Measurements from ENCODE around the gene STIM2.

STIM2 gene

DNA sequence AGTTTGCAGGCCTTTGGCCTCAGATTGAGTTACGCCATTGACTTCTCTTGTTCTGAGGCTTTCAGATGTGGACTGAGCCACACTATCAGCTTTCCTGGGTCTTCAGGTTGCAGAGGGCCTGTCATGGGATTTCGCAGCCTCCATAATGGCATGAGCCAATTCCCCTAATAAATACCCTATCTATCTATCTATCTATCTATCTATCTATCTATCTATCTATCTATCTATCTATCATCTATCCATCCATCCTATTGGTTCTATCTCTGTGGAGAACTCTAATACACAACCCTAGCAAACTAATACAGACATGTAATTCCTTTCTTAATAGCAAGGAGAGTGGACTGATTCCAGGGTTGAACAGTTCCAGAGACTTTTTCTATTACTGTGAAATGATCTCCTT is 9.5 kb upstream of the STIM2 start:
- H3K27ac Mint-ChIP-seq, result peak overlapping the region; percentile 28
- peaks cover 8% of the 10 kb centered on the region for H3K9me3 Mint-ChIP-seq
- no peak overlapping the region for H3K4me3 Mint-ChIP-seq
- peaks cover 2% of the 10 kb centered on the region for H3K4me1 Mint-ChIP-seq
- peaks cover 11% of the 10 kb centered on the region for H3K36me3 Mint-ChIP-seq
- H3K27me3 Mint-ChIP-seq, result peaks cover 2% of the 10 kb centered on the region
- no peak for ATAC-seq (ENCODE audit: low read depth)
- no peak for DNase-seq (ENCODE audit: low spot score in 2 of 2)

DNA sequence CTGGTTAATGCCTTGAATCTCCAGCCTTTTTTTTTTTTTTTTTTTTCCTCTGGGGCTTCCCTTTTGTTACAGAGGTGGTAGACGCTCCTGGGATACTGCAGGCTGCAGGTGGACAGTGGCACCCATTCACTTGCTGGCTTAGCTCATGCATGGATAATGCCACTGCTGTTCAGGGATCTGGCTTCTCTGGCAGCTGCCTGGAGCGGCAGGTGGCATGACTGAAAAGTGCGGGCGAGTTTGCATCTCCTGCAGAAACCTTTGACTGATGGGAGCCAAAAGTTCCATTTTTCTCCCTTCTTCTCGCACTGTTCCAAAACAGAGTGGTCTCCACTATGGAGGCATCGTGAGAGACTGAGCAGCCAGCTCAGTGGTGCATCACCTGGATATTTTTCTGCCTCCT is 5.9 kb upstream of the STIM2 start:
- Mint-ChIP-seq H3K9me3 (no peaks in the 10 kb centered on the region), H3K36me3 (no peaks in the 10 kb centered on the region), H3K27ac (no peak overlapping the region), H3K4me3 (no peak overlapping the region), H3K4me1 (peaks cover 18% of the 10 kb centered on the region), H3K27me3 (no peaks in the 10 kb centered on the region)
- ATAC-seq (ENCODE audit: low read depth) (no peak), DNase-seq (ENCODE audit: low spot score in 2 of 2) (no peak)

GRCh38 chr4:26856906-26857277 is 3.7 kb upstream of the STIM2 start:
- DNase-seq (ENCODE audit: low spot score in 2 of 2), result no peak
- no peak for ATAC-seq (ENCODE audit: low read depth)
- H3K4me3 Mint-ChIP-seq, result peak overlapping the region; percentile 86
- no peaks in the 10 kb centered on the region for H3K27me3 Mint-ChIP-seq
- peaks cover 24% of the 10 kb centered on the region for H3K4me1 Mint-ChIP-seq
- no peaks in the 10 kb centered on the region for H3K9me3 Mint-ChIP-seq
- peak overlapping the region; percentile 97 for H3K27ac Mint-ChIP-seq
- no peaks in the 10 kb centered on the region for H3K36me3 Mint-ChIP-seq

DNA sequence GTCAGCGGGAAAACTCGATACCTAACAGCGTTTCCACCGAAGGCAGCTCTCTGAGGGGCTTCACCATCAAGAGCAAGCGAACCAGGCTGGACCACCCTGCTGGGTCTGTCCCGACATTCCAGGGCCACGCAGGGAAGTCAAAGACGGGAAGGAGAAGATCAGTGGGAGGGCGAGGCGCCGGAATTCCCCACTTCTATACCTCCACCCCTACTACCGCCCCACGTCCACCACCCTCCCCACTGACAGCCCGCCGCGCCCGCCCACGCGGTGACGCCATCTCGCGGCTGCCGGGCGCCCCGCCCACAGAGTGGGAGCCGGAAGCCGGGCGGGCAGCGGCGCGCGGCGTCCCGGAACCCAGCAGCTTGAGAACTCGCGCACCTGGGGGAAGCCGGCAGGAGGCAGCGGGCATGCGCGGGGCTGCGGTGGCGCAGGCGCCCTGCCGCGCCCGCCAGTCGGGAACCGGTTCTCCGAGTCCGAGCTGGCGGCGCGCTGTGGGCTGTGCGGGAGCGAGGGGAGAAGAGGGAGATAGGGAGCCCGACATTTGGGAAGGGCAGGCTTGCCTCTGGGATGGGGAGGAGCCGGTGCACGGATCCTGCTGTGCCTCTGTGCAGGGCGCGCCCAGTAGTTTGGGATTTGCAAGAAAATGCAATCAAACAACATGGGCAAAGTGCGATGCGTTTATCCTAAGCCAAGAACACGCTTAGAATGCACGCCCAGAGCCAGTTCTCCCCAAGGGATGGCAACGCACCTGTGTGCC is 3.2 kb upstream of the STIM2 start:
- Mint-ChIP-seq H3K4me3 (peak overlapping the region; percentile 86), H3K27ac (peak overlapping the region; percentile 97), H3K27me3 (no peaks in the 10 kb centered on the region), H3K4me1 (peaks cover 25% of the 10 kb centered on the region), H3K9me3 (no peaks in the 10 kb centered on the region), H3K36me3 (no peaks in the 10 kb centered on the region)
- DNase-seq (ENCODE audit: low spot score in 2 of 2), result peak; percentile 95 to 97
- ATAC-seq (ENCODE audit: low read depth), result peak; percentile 63

DNA sequence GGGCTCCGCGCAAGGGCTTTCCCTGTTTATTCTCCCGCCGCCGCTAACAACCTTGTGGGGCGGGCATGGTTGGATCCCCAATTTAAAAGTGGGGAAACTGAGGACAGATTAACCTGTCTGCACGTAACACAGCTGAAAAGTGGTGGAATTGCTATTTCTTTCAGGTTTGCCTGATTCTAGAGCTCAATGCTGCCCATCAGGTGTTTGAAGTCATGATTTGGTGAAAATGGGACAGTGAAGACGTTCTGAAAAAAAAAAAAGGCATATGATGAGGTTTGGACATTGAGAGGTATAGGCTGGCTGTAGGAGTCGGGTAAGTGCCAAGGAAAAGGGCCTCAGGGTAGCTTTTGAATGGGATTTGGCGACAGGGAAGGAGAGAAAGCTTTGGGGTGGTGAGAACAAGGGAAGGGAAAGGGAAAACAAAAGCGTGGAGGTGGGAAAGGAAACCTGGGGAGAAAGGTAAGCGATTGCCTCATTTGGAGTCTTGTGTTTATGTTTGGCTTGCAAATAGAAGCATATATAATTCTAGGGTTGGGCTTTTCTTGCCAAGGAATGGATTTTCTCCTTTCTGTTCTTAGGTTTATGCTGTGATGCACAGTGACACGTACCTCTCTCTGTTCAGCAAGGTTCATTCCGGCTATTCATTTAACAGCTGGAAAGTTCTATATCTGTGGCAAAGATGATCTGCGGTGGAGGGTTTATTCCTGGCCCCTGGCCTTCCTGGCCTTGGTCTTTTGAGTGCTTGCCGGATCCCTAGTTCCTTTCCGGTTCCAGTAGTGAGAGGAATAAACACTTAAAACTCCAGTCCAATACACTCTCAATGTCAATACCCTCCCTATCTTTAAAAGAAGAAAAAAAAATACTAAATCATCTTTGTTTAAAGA is 2.4 kb upstream of the STIM2 start:
- Mint-ChIP-seq H3K36me3 (no peaks in the 10 kb centered on the region), H3K27ac (peak overlapping the region; percentile 97), H3K27me3 (no peaks in the 10 kb centered on the region), H3K9me3 (no peaks in the 10 kb centered on the region), H3K4me3 (peak overlapping the region; percentile 86), H3K4me1 (peaks cover 29% of the 10 kb centered on the region)
- no peak for DNase-seq (ENCODE audit: low spot score in 2 of 2)
- no peak for ATAC-seq (ENCODE audit: low read depth)

- peak overlapping the region; percentile 86 for H3K4me3 Mint-ChIP-seq
- H3K27me3 Mint-ChIP-seq, result no peaks in the 10 kb centered on the region
- H3K36me3 Mint-ChIP-seq, result no peaks in the 10 kb centered on the region
- no peaks in the 10 kb centered on the region for H3K9me3 Mint-ChIP-seq
- H3K4me1 Mint-ChIP-seq, result peaks cover 30% of the 10 kb centered on the region
- peak overlapping the region; percentile 97 for H3K27ac Mint-ChIP-seq
- DNase-seq (ENCODE audit: low spot score in 2 of 2) (no peak), ATAC-seq (ENCODE audit: low read depth) (no peak)
Measured at GRCh38 chr4:26858947-26859401, 1.7 kb upstream of the STIM2 start.

DNA sequence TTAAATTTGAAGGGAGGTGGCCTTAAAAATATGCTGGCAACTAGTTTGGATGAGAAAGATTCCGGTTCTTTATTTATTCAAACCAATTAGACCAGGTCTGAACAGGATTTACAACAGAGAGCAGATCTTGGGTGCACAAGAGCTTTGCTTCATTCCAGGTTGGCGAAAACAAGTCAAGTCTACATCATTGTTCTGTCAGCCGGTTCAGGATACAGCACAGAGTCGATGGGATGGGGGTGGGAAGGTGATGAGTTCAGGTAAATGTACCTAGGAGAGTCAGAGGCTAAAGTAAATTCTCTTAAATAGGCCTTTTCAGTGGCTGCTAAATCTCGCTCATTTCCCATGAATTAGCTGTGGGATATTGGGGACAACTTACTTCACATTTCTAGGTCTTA is 882 bp upstream of the STIM2 start:
- peaks cover 30% of the 10 kb centered on the region for H3K4me1 Mint-ChIP-seq

DNA sequence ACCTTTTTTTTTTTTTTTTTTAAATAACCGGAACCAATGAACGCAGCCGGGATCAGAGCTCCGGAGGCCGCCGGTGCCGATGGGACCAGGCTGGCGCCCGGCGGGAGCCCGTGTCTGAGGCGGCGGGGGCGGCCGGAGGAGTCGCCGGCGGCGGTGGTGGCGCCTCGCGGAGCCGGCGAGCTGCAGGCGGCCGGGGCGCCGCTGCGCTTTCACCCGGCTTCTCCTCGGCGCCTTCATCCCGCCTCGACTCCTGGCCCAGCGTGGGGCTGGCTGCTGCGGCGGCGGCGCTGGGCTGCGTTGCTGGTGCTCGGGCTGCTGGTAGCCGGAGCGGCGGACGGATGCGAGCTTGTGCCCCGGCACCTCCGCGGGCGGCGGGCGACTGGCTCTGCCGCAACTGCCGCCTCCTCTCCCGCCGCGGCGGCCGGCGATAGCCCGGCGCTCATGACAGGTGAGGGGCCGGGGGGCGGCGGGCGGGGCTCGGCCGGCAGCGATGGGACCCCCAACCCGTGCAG is 337 bp downstream of the STIM2 start:
- DNase-seq (ENCODE audit: low spot score in 2 of 2) (peak; percentile 47 to 72), ATAC-seq (ENCODE audit: low read depth) (peak; percentile 2)
- peak overlapping the region; percentile 95 for H3K4me3 Mint-ChIP-seq
- H3K27me3 Mint-ChIP-seq, result no peaks in the 10 kb centered on the region
- H3K4me1 Mint-ChIP-seq, result peaks cover 34% of the 10 kb centered on the region
- no peaks in the 10 kb centered on the region for H3K9me3 Mint-ChIP-seq
- H3K27ac Mint-ChIP-seq, result peak overlapping the region; percentile 93
- no peaks in the 10 kb centered on the region for H3K36me3 Mint-ChIP-seq

More for the DNA sequence above, 882 bp upstream of the STIM2 start:
- Mint-ChIP-seq H3K27me3 (no peaks in the 10 kb centered on the region), H3K9me3 (no peaks in the 10 kb centered on the region), H3K27ac (peak overlapping the region; percentile 93), H3K36me3 (no peaks in the 10 kb centered on the region), H3K4me3 (peak overlapping the region; percentile 95)
- no peak for DNase-seq (ENCODE audit: low spot score in 2 of 2)
- ATAC-seq (ENCODE audit: low read depth), result no peak

GRCh38 chr4:26861434-26862186 is 969 bp downstream of the STIM2 start:
- Mint-ChIP-seq H3K4me1 (peaks cover 38% of the 10 kb centered on the region), H3K27me3 (no peaks in the 10 kb centered on the region), H3K27ac (peak overlapping the region; percentile 92), H3K4me3 (peak overlapping the region; percentile 88), H3K9me3 (no peaks in the 10 kb centered on the region), H3K36me3 (no peaks in the 10 kb centered on the region)
- peak; percentile 53 for ATAC-seq (ENCODE audit: low read depth)
- DNase-seq (ENCODE audit: low spot score in 2 of 2), result peak; percentile 75 to 80

DNA sequence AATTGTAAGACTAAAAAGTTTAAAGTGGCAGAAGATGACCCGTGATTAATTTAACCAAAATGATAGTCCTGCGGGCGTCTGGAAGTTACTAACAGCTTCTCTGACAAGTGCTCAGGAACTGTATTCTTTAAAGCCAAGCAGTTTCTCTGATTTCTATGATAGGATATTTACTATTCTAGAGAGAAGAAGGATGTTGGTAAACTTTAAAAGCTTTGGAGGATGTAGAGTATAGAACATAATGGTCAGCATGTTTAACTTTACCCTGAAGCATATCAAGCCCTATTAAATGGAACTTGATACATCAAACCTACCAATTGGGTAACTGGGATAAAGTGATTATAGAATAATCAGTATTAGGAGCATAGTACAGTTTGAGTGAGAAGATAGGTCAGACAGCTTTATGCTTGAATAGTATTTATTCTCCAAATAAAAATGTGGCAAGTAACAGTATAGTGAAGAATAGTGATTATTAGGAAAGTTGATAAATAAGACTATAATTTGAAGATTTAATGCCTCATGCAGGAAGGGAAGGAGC is 1.8 kb downstream of the STIM2 start:
- H3K27ac Mint-ChIP-seq, result peak overlapping the region; percentile 64
- H3K9me3 Mint-ChIP-seq, result no peaks in the 10 kb centered on the region
- H3K27me3 Mint-ChIP-seq, result no peaks in the 10 kb centered on the region
- DNase-seq (ENCODE audit: low spot score in 2 of 2) (no peak), ATAC-seq (ENCODE audit: low read depth) (no peak)
- H3K4me1 Mint-ChIP-seq, result peaks cover 41% of the 10 kb centered on the region
- H3K36me3 Mint-ChIP-seq, result no peaks in the 10 kb centered on the region
- peak overlapping the region; percentile 72 for H3K4me3 Mint-ChIP-seq

DNA sequence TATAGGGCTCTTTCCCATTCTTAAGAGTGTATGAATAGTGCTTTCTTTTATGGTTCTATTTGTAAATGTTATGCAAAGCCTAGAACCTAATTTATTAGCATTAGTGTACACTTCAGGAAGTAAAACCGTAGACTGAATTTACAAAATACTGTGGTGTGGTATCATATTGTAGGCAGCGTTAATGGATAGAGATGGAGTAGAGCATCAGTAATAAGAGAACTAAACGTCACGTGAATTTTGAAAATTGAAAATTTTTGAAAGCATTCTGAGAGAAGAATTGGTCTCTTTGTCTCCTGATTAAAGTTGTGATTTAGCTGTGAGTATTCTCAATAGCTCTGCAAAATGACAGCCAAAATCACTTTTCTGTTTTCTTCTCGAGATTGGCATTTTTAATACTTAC is 2.9 kb downstream of the STIM2 start:
- DNase-seq (ENCODE audit: low spot score in 2 of 2) (no peak), ATAC-seq (ENCODE audit: low read depth) (no peak)
- H3K4me3 Mint-ChIP-seq, result peak overlapping the region; percentile 70
- H3K4me1 Mint-ChIP-seq, result peaks cover 45% of the 10 kb centered on the region
- H3K36me3 Mint-ChIP-seq, result no peaks in the 10 kb centered on the region
- peak overlapping the region; percentile 82 for H3K27ac Mint-ChIP-seq
- H3K9me3 Mint-ChIP-seq, result no peaks in the 10 kb centered on the region
- H3K27me3 Mint-ChIP-seq, result no peaks in the 10 kb centered on the region

DNA sequence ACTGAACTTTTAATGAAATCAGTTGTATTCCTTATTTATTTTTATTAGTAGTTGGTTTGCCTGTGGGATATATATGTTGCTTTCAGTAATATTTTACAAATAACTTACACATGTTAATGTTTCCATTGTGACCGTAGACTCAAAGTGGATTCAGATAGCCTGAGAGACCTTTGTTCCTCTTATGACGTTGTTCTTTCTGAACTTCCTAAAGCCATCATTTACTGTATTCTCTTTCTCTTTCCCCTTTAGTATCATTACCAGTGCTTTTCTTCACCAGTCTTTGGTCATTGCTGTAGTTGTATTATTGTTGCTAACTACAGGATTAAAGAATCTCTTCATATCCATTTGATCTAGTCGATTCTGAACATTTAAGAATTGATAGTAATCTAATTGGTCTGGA is 4.3 kb downstream of the STIM2 start:
- DNase-seq (ENCODE audit: low spot score in 2 of 2), result no peak
- no peaks in the 10 kb centered on the region for H3K9me3 Mint-ChIP-seq
- peak overlapping the region; percentile 48 for H3K27ac Mint-ChIP-seq
- no peak for ATAC-seq (ENCODE audit: low read depth)
- peak overlapping the region; percentile 35 for H3K4me3 Mint-ChIP-seq
- H3K27me3 Mint-ChIP-seq, result no peaks in the 10 kb centered on the region
- H3K36me3 Mint-ChIP-seq, result peaks cover 4% of the 10 kb centered on the region
- peaks cover 40% of the 10 kb centered on the region for H3K4me1 Mint-ChIP-seq

DNA sequence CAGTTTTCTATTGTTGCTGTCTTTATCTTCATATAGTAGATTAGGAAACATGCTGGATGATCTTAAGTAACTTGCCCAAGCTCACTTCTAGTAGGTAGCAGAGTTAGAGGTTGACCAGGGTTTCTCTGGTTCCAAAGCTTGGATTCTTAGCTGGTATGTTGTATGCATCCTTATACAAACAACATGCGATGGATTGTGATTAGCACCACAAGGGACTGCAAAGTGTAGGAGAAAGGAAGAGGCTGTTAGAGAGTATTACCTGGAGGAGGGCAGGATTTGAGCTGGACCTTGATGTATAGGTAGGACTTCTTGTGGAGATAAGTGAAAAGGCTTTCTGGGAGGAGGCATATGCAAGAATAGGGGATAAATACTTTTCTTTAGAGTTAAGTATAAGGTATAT is 5.6 kb downstream of the STIM2 start:
- no peaks in the 10 kb centered on the region for H3K27me3 Mint-ChIP-seq
- no peak overlapping the region for H3K4me3 Mint-ChIP-seq
- H3K36me3 Mint-ChIP-seq, result peaks cover 6% of the 10 kb centered on the region
- H3K9me3 Mint-ChIP-seq, result no peaks in the 10 kb centered on the region
- H3K27ac Mint-ChIP-seq, result no peak overlapping the region
- DNase-seq (ENCODE audit: low spot score in 2 of 2) (no peak), ATAC-seq (ENCODE audit: low read depth) (no peak)
- peaks cover 44% of the 10 kb centered on the region for H3K4me1 Mint-ChIP-seq

All from memory B cell (primary cell).